Renal cortex interstitium (tissue), 11 donors: ENCODE measurements around the gene ZNF860. TPM values are rescaled to one million over a fixed set of nuclear protein-coding genes. Genes with fewer than 3 reads are reported as not detected.

ENCODE experiments used
- DNase-seq, 11 donors: peaks; one replicate each; pipeline ENCODE4 v3.0.0-alpha.2; 2013; ENCODE audit warnings: low read depth in 9 of 11, low spot score in 4 of 11; ENCODE audit errors: extremely low read depth in 1 of 11
- polyA plus RNA-seq, 3 donors: library from polyadenylated mRNA; unstranded; fragments of 120-200 nt; gene quantifications; one replicate each; pipeline ENCODE4 v1.2.1, GENCODE V29; 2013; ENCODE audit not compliant: insufficient read length in 3 of 3

The ZNF860 gene
- polyA plus RNA-seq, 3 donors, result 2.6 to 3.6 (median 2.7) TPM

DNA sequence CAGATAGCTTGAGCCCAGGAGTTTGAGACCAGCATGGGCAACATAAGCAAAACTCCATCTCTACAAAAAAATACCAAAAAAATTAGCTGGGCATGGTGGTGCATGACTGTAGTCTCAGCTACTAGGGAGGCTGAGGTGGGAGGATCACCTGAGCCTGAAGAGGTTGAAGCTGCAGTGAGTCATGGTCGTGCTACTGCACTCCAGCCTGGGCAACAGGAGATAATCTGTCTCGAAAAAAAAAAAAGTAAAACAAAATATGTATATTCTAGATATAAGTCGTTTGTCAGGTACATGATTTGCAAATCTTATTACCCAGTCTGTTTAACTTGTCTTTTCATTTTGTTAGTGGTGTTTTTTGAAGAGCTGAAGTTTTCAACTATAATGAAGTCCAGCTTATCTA lies 40.2 kb downstream of the ZNF860 start:
- DNase-seq, result no peak

DNA sequence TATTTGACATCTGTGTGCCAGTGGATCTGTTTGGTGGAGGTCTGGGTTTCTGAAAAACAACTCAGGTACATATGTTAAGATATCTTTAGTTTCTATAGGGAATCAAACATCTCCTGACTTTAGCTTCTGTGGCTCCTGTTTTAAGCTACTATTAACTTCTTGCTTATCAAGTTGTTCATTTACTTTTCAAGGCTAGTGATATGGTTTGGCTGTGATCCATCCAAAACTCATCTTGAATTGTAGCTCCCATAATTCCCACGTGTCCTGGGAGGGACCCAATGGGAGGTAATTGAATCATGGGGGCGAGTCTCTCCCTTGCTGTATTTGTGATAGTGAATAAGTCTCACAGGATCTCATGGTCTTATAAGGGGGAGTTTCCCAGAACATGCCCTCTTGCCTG lies 41.4 kb downstream of the ZNF860 start:
- no peak for DNase-seq

DNA sequence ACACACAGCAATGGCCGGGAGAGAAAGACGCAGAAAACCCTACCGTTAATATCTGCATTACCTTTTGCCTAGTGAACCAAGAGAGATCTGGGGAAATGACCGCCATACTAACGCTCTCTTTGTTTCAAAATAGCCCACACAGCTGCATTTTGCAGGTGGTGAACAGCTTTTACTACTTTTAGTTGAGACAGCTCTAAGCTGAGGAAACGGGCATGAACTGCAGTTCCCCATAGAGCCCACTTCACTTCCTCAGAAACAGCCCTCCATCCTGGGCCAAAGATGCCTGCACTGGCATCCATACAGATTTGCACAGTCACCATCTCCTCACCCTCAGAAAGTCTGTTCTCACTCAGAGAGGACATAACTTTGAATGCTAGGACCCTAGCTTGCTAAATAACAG lies 45.0 kb downstream of the ZNF860 start:
- no peak for DNase-seq

DNA sequence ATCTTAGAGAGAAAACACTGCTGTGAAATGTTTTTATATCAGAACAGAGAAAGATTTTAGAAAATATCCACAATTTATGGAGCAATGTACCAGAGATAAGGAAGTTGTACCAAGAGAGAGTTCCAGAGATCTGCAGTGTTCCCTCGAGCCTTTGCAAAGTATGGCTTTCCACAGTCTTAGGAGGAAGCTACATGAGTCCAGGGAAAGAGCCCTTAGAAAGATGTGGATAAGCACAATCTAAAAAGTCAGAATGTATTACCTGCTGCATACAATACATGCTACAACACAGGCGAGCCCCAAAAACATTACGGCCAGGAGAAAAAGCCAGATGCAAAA lies 56.4 kb downstream of the ZNF860 start:
- DNase-seq, result no peak

DNA sequence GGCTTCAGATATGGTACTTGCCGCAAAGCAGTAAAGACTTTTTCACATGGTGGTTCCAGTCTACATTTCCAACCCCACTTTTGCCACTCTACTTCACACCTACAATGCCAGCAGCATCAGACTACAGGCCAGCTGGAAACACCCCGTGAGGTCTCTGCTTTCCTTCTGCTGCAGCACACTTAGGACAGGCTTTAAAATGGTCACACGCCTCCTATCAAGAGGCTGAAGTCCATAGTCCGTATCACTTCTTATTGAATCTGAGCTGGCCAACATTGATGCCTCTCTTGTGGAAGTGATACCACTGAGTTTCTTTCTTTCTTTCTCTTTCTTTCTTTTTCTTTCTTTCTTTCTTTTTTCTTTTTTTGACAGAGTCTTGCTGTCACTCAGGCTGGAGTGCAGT lies 59.8 kb downstream of the ZNF860 start:
- no peak for DNase-seq

Other genes starting within 250 kb of the ZNF860 start
- gene OSBPL10, start 488 bp upstream of the ZNF860 start, polyA plus RNA-seq, result 10 to 100 TPM; 19.9 to 24.8 (median 22.0) TPM
- 10 to 100 TPM; 17.0 to 18.3 (median 17.9) TPM for gene GPD1L, start 124.9 kb downstream of the ZNF860 start, polyA plus RNA-seq